ENCODE results near the gene DISC1.

GRCh38 chr1:232049335-232049734 lies 422.7 kb downstream of the DISC1 start:
- TF ChIP-seq CTCF (IDR thresholded peaks at IDR 0.05) (no peak), POLR2A (IDR thresholded peaks at IDR 0.05) (no peak), POLR2AphosphoS5 (IDR thresholded peaks at IDR 0.05) (no peak)
